GM12801 (cell line): ENCODE measurements around the gene S1PR4.

ENCODE experiments used
- TF ChIP-seq, protein P1 (sequence below): IDR thresholded peaks from one replicate; pipeline ENCODE4 v1.5.1; 2011; ENCODE audit warnings: control low read depth; ENCODE audit not compliant: insufficient read length; ENCODE audit errors: extremely low read depth

The S1PR4 gene, protein sequence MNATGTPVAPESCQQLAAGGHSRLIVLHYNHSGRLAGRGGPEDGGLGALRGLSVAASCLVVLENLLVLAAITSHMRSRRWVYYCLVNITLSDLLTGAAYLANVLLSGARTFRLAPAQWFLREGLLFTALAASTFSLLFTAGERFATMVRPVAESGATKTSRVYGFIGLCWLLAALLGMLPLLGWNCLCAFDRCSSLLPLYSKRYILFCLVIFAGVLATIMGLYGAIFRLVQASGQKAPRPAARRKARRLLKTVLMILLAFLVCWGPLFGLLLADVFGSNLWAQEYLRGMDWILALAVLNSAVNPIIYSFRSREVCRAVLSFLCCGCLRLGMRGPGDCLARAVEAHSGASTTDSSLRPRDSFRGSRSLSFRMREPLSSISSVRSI

DNA sequence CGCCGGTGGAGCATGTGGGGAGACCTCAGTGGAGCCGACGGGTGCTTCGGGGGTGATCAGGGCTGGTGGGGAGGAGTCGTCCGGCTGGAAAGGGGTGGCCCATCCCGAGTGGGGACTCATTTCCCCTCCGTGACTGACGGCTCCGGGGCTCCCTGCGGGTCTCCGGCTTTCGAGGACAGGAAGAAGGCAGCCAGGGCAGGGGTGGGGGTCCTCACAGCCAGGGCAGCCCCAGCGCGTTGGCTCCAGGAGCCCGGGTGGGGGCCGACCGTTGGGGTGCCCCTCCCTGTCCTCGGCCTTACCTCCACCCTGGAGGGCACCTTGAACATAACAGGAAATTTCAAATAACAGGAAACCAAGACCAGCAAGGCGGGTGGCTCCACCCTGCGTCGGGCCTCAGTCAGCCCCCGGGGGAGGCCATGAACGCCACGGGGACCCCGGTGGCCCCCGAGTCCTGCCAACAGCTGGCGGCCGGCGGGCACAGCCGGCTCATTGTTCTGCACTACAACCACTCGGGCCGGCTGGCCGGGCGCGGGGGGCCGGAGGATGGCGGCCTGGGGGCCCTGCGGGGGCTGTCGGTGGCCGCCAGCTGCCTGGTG is at the start of gene S1PR4:
TSS of gene S1PR4 (plus strand) at position 393 of the 596 bp plus-strand sequence. CDS start at position 417, 24 bp downstream.
- TF ChIP-seq, protein P1, sequence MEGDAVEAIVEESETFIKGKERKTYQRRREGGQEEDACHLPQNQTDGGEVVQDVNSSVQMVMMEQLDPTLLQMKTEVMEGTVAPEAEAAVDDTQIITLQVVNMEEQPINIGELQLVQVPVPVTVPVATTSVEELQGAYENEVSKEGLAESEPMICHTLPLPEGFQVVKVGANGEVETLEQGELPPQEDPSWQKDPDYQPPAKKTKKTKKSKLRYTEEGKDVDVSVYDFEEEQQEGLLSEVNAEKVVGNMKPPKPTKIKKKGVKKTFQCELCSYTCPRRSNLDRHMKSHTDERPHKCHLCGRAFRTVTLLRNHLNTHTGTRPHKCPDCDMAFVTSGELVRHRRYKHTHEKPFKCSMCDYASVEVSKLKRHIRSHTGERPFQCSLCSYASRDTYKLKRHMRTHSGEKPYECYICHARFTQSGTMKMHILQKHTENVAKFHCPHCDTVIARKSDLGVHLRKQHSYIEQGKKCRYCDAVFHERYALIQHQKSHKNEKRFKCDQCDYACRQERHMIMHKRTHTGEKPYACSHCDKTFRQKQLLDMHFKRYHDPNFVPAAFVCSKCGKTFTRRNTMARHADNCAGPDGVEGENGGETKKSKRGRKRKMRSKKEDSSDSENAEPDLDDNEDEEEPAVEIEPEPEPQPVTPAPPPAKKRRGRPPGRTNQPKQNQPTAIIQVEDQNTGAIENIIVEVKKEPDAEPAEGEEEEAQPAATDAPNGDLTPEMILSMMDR = no peak

DNA sequence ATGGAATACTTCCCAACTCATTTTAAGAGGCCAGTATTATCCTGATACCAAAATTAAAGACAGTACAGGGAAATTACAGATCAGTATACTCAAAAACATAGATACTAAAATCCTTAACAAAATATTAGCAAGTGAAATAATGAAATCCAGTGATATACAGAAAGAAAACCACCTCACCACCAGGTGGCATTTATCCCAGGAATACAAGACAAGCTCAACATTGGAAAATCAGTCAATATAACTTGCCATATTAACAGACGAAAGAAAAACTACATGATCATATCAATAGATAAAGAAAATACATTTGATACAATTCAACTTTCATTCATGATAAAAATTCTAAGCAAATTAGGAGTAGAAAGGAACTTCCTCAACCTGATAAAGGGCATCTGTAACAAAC is 49.5 kb upstream of the S1PR4 start:
- TF ChIP-seq, protein P1 = no peak

DNA sequence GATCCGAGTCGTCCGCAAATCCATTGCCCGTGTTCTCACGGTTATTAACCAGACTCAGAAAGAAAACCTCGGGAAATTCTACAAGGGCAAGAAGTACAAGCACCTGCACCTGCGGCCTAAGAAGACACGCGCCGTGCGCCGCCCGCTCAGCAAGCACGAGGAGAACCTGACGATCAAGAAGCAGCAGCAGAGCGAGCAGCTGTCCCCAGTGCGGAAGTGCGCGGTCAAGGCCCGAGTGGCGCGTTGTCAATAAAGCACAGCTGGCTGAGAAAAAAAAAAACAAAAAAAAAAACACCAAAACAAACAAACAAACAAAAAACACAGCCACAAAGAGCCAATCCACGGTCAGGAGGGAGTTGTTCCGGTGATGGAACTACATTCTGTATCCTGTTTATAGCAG is 47.4 kb upstream of the S1PR4 start:
- TF ChIP-seq, protein P1 = no peak

DNA sequence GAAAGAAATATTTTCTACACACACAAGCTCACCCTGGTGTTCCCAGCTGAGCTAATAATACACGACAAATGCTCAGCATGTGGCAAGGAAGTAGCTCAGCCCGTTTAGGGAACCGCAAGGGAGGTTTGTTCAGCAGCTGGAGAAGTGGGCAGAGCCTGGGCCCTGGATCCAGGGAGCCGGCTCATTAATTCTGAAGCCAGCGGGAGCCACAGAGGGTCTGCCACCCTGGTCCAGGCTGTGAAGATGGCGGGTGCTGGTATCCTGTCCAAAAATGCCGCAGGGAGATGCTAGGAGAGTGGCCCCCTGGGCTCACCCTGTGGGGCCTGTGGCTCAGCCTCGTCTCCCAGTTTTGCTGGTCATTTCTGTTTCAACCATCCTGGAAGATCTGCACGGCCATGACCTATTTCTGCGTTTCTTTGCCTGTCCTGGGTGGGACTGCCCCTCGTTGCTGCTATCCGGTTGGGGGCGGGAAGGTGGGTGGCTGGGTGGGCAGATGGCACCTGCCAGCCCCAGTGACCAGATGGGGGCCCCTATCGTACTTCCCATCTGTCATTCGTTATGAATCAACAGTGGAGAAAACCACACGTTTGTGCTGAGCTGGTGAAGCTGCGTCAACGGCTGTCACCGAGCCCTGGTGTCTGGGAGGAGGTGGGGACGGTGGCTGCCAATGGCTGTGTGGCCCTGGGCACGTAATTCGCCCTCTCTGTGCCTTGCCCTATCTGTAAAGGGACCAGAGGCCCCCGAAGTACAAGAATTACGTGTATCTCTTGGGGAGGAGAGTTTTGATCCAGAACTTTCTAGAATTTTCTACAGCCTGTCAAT is 45.4 kb upstream of the S1PR4 start:
- TF ChIP-seq, protein P1 = no peak

DNA sequence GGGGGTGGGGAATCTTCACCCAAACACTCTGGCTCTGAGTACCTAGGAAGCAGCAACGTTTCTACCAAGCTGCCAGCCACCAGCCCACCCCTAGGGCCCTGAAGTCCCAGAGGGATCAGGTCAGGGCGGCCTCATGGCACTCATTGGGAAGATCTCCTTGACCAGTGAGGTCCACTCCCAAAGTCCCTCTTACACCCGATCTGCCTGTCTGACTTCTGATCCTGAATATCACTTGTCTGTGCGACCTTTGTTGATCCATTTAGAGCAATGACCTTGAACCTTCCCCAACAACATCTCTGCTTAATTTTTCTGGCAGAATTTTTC is 44.8 kb upstream of the S1PR4 start:
- TF ChIP-seq, protein P1 = no peak

DNA sequence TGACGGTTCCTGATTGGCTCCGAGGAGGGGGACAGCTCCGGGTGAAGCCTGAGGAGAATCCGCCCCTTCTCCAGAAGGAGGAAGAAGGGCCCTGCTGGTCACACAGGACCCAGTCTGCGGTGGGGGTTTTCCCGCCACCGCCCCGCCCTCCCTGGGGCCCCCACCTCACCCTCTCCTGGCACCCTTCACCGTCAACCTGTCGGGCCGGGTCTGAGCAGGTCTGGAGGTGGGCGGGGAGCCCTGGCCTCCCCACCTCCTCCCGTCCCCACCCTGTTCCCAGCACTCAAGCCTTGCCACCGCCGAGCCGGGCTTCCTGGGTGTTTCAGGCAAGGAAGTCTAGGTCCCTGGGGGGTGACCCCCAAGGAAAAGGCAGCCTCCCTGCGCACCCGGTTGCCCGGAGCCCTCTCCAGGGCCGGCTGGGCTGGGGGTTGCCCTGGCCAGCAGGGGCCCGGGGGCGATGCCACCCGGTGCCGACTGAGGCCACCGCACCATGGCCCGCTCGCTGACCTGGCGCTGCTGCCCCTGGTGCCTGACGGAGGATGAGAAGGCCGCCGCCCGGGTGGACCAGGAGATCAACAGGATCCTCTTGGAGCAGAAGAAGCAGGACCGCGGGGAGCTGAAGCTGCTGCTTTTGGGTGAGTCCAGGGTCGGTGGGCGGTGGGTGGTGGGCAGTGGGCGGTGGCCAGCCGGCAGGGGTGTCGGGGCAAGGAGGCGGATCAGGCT is 42.4 kb upstream of the S1PR4 start, which contains the start of gene GNA15:
TSS of gene GNA15 (plus strand) at position 73 of the 723 bp plus-strand sequence. CDS start at position 491, 418 bp downstream.
- TF ChIP-seq, protein P1 = no peak

DNA sequence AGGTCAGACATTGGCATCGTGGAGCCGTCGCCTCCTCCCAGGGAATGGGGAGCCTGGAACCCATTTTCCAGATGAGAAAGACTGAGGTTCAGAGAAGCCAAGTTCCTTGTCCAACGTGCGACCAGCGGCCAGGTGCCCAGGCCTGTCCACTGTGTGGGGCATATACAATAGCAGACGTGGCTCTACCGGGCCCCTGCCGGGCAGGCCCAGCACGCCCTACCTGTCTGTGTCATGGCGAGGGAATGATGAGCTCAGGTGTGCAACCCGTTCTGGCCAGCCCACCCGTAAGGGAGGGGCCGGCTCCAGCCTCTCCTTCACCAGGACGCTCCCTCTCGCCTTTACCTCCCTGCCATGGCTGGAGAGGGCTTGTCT is 41.9 kb upstream of the S1PR4 start:
- TF ChIP-seq, protein P1 = no peak
